ENCODE results near the gene PTPN21.

DNA sequence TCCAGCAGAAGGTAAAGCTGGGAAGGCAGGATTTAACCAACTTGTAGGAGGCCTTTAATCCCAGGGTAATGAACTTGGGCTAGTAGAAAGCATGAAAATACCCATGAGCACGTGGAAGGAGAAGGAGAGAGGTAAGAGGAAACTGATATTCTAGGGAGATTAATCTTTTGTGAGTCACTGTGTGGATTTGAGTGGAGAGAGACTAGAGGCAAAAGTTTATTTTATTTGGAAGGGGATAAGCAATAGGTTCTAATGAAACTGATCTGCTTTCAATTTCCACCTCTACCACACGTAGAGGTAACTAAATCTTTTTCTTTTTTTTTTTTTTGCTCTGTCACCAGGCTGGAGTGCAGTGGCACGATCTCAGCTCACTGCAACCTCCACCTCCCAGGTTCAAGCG, 52.1 kb downstream of the PTPN21 start:
- TF ChIP-seq, protein P1, sequence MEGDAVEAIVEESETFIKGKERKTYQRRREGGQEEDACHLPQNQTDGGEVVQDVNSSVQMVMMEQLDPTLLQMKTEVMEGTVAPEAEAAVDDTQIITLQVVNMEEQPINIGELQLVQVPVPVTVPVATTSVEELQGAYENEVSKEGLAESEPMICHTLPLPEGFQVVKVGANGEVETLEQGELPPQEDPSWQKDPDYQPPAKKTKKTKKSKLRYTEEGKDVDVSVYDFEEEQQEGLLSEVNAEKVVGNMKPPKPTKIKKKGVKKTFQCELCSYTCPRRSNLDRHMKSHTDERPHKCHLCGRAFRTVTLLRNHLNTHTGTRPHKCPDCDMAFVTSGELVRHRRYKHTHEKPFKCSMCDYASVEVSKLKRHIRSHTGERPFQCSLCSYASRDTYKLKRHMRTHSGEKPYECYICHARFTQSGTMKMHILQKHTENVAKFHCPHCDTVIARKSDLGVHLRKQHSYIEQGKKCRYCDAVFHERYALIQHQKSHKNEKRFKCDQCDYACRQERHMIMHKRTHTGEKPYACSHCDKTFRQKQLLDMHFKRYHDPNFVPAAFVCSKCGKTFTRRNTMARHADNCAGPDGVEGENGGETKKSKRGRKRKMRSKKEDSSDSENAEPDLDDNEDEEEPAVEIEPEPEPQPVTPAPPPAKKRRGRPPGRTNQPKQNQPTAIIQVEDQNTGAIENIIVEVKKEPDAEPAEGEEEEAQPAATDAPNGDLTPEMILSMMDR (IDR thresholded peaks at IDR 0.05; ENCODE audit: poor library complexity) = no peak
- TF ChIP-seq EZH2 (IDR thresholded peaks at IDR 0.05; ENCODE audit: borderline replicate concordance) = no peak
